Occipital lobe (tissue), 2 donors: ENCODE measurements around the gene GADD45GIP1. TPM values are rescaled to one million over a fixed set of nuclear protein-coding genes. Genes with fewer than 3 reads are reported as not detected.
"Not testable (repeated sequence)": the region's sequence is repeated elsewhere in the genome, so short reads cannot be mapped to it uniquely, and the experiment has no call there.

ENCODE experiments used
- DNase-seq: peaks from one replicate; lab custom pipeline; 2025; lab: John Stamatoyannopoulos, UW
- total RNA-seq: library from RNA; depleted of rRNA; stranded (reverse); fragments of >200 nt; gene quantifications from one replicate; pipeline ENCODE4 v1.2.3, GENCODE V29; 2014

The GADD45GIP1 gene
- total RNA-seq, 1 donor from 2014 or later, result 13.3 TPM

- no peak for DNase-seq
These were observed 13.5 kb downstream of the GADD45GIP1 start for GRCh38 chr19:12943437-12944044.

GRCh38 chr19:12940897-12941296, 16.1 kb downstream of the GADD45GIP1 start:
- no peak for DNase-seq

- DNase-seq, result no peak
These were observed 17.0 kb downstream of the GADD45GIP1 start for GRCh38 chr19:12939975-12940423.

GRCh38 chr19:12938779-12939601, 18.0 kb downstream of the GADD45GIP1 start:
- DNase-seq, result no peak

GRCh38 chr19:12937927-12938778, 18.9 kb downstream of the GADD45GIP1 start, which contains the start of gene CALR:
Gene CALR (plus strand): TSS chr19:12938609. CDS start chr19:12938680, 71 bp downstream.
- DNase-seq, result peak; percentile 99

- DNase-seq, result no peak
These were observed 19.7 kb downstream of the GADD45GIP1 start for GRCh38 chr19:12937093-12937926.

GRCh38 chr19:12936582-12936981, 20.4 kb downstream of the GADD45GIP1 start:
- DNase-seq, result no peak

- DNase-seq, result no peak
These were observed 22.0 kb downstream of the GADD45GIP1 start for GRCh38 chr19:12935071-12935470.

- peak; percentile 93 for DNase-seq
These were observed 23.5 kb downstream of the GADD45GIP1 start, which contains the start of gene FARSA for GRCh38 chr19:12933287-12934072. Gene FARSA (minus strand): TSS chr19:12933711. CDS start chr19:12933696, 15 bp downstream.

GRCh38 chr19:12932392-12933286, 24.4 kb downstream of the GADD45GIP1 start:
- DNase-seq, result no peak

- no peak for DNase-seq
These were observed 26.9 kb downstream of the GADD45GIP1 start for GRCh38 chr19:12930002-12930645.

GRCh38 chr19:12924621-12925310, 32.3 kb downstream of the GADD45GIP1 start:
- DNase-seq, result no peak

GRCh38 chr19:12922959-12923358, 34.1 kb downstream of the GADD45GIP1 start:
- no peak for DNase-seq

GRCh38 chr19:12921047-12921446, 36.0 kb downstream of the GADD45GIP1 start:
- DNase-seq, result no peak

- DNase-seq, result no peak
These were observed 38.8 kb downstream of the GADD45GIP1 start for GRCh38 chr19:12918253-12918652.

- DNase-seq, result not testable (repeated sequence)
These were observed 41.2 kb downstream of the GADD45GIP1 start for GRCh38 chr19:12915860-12916259.

- DNase-seq, result no peak
These were observed 43.0 kb downstream of the GADD45GIP1 start for GRCh38 chr19:12913851-12914690.
